HepG2 (cell line): ENCODE measurements around the gene CDC42EP3.

Experiments used
- CEBPB ChIP-seq: IDR thresholded peaks from 2 replicates; pipeline ENCODE4 v1.6.1; 2011; ENCODE audit warnings: low read depth, low read length, improper control_type of control experiment, borderline replicate concordance
- EHMT2 ChIP-seq: fragments of 200-600 bp; sonication (generic); IDR thresholded peaks from 2 replicates; pipeline ENCODE4 v1.7.0; 2017; ENCODE audit warnings: antibody characterized with exemption, low read depth, low read length, borderline replicate concordance
- HDAC2 ChIP-seq: sonication (generic); formaldehyde crosslinking; IDR thresholded peaks from 2 replicates; pipeline ENCODE4 v1.4.0; 2020; ENCODE audit warnings: missing genetic modification reagents
- ZBTB26 ChIP-seq: IDR thresholded peaks from 2 replicates; pipeline ENCODE4 v1.6.1; 2016; ENCODE audit warnings: missing compliant biosample characterization, missing genetic modification reagents, borderline replicate concordance
- ZNF333 ChIP-seq: sonication (generic); formaldehyde crosslinking; IDR thresholded peaks from 2 replicates; pipeline ENCODE4 v1.4.0; 2020; ENCODE audit warnings: mild to moderate bottlenecking, missing genetic modification reagents, borderline replicate concordance
- ZNF678 ChIP-seq: sonication (generic); formaldehyde crosslinking; IDR thresholded peaks from 2 replicates; pipeline ENCODE4 v1.4.0; 2020; ENCODE audit warnings: mild to moderate bottlenecking, missing genetic modification reagents
- ZNF841 ChIP-seq: sonication (generic); formaldehyde crosslinking; IDR thresholded peaks from 2 replicates; pipeline ENCODE4 v1.8.1; 2023; ENCODE audit warnings: missing genetic modification reagents, borderline replicate concordance

GRCh38 chr2:37637190-37637860 is 34.1 kb downstream of the CDC42EP3 start:
- TF ChIP-seq ZNF678 (CRISPR knock-in tag) (no peak), HDAC2 (CRISPR knock-in tag) (no peak), EHMT2 (no peak), ZNF841 (CRISPR knock-in tag) (no peak), ZBTB26 (CRISPR knock-in tag) (no peak), ZNF333 (CRISPR knock-in tag) (no peak), CEBPB (no peak)
